ENCODE measurements around the gene ANTXR1. TPM values are rescaled to one million over a fixed set of nuclear protein-coding genes. Genes with fewer than 3 reads are reported as not detected.

The ANTXR1 gene
- polyA plus RNA-seq, 1 of the 3 experiments (the other 2 are of a cell fraction): 114 TPM

DNA sequence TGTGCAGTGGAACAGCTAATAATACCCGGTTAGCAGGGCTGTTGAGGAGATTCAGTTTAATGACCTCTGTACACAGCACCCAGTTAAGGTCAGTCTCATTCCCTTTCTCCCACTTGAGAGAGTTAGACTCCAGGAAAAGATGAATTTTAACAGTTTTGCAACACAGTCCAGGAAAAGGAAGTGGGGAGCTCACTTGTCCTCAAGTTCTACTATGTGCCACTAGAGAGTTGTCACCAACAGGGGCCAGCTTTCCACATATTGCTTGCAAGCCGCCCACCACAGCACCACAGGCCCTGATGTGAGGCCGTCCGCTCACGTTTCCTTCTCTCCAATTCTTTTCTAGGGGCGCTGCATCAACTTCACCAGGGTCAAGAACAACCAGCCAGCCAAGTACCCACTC lies 231.9 kb downstream of the ANTXR1 start:
- Histone ChIP-seq H3K4me3 (ENCODE audit: low read depth in 2 of 2, low read length in 1 of 2) (no peak overlapping the region), H3F3A (replicated peaks; ENCODE audit: insufficient read depth) (no peaks in the 10 kb centered on the region), H2AFZ (ENCODE audit: low read depth) (no peak overlapping the region), H3K27me3 (ENCODE audit: insufficient read depth) (no peaks in the 10 kb centered on the region), H4K20me1 (ENCODE audit: insufficient read depth) (no peaks in the 10 kb centered on the region), H3K4me1 (ENCODE audit: control insufficient read depth in 1 of 2, insufficient read depth in 2 of 2, low read depth in 1 of 2, low read length in 1 of 2) (peaks cover 0 to 9% of the 10 kb centered on the region in 2 experiments; a peak in 3 of 4 replicates), H3K9me3 (no peaks in the 10 kb centered on the region), H3K4me2 (no peak overlapping the region), H3K36me3 (replicated peaks in 1 of 2; ENCODE audit: control insufficient read depth in 1 of 2, insufficient read depth in 2 of 2, low read length in 1 of 2) (peaks cover 37 to 38% of the 10 kb centered on the region in 2 experiments), H3K79me2 (ENCODE audit: insufficient read depth) (no peaks in the 10 kb centered on the region), H3K9ac (no peak overlapping the region), H3K9me2 (no peaks in the 10 kb centered on the region), H3K27ac (ENCODE audit: low read depth in 2 of 2, low read length in 1 of 2) (no peak overlapping the region)
- POLR2A ChIA-PET: no interaction called here
- CTCF ChIA-PET: interaction anchor here (1.2 kb wide), 1 partner anchor 58 kb away, joined by 3 read pairs; no protein-coding TSS in a partner anchor
- no peak for TF ChIP-seq MXI1 (IDR thresholded peaks at IDR 0.05; ENCODE audit: low read depth, low read length)
- DNase-seq: no peak
- 96% methylated on average over 6 of the region's 6 CpGs for WGBS (ENCODE audit: low lambda C conversion rate)

DNA sequence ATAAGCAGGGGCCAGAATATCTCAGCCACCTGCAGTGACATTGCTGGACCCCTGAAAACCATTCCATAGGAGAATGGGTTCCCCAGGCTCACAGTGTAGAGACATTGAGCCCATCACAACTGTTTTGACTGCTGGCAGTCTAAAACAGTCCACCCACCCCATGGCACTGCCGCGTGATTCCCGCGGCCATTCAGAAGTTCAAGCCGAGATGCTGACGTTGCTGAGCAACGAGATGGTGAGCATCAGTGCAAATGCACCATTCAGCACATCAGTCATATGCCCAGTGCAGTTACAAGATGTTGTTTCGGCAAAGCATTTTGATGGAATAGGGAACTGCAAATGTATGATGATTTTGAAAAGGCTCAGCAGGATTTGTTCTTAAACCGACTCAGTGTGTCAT lies 234.6 kb downstream of the ANTXR1 start:
- H2AFZ ChIP-seq (ENCODE audit: low read depth): no peak overlapping the region
- peaks cover 0 to 19% of the 10 kb centered on the region in 2 experiments for H3K4me1 ChIP-seq (ENCODE audit: control insufficient read depth in 1 of 2, insufficient read depth in 2 of 2, low read depth in 1 of 2, low read length in 1 of 2)
- peaks cover 24 to 27% of the 10 kb centered on the region in 2 experiments for H3K36me3 ChIP-seq (replicated peaks in 1 of 2; ENCODE audit: control insufficient read depth in 1 of 2, insufficient read depth in 2 of 2, low read length in 1 of 2)
- no peak overlapping the region; a peak in 1 of 4 replicates for H3K27ac ChIP-seq (ENCODE audit: low read depth in 2 of 2, low read length in 1 of 2)
- no peak for DNase-seq
- H3K4me2 ChIP-seq: no peak overlapping the region
- H3K9me2 ChIP-seq: no peaks in the 10 kb centered on the region
- no peak overlapping the region for H3K9ac ChIP-seq
- no peaks in the 10 kb centered on the region for H4K20me1 ChIP-seq (ENCODE audit: insufficient read depth)
- H3K27me3 ChIP-seq (ENCODE audit: insufficient read depth): no peaks in the 10 kb centered on the region
- TF ChIP-seq, protein P1, sequence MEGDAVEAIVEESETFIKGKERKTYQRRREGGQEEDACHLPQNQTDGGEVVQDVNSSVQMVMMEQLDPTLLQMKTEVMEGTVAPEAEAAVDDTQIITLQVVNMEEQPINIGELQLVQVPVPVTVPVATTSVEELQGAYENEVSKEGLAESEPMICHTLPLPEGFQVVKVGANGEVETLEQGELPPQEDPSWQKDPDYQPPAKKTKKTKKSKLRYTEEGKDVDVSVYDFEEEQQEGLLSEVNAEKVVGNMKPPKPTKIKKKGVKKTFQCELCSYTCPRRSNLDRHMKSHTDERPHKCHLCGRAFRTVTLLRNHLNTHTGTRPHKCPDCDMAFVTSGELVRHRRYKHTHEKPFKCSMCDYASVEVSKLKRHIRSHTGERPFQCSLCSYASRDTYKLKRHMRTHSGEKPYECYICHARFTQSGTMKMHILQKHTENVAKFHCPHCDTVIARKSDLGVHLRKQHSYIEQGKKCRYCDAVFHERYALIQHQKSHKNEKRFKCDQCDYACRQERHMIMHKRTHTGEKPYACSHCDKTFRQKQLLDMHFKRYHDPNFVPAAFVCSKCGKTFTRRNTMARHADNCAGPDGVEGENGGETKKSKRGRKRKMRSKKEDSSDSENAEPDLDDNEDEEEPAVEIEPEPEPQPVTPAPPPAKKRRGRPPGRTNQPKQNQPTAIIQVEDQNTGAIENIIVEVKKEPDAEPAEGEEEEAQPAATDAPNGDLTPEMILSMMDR (IDR thresholded peaks at IDR 0.05): no peak
- TF ChIP-seq SMC3 (IDR thresholded peaks at IDR 0.05; ENCODE audit: low read depth, low read length): no peak
- TF ChIP-seq, protein P2, sequence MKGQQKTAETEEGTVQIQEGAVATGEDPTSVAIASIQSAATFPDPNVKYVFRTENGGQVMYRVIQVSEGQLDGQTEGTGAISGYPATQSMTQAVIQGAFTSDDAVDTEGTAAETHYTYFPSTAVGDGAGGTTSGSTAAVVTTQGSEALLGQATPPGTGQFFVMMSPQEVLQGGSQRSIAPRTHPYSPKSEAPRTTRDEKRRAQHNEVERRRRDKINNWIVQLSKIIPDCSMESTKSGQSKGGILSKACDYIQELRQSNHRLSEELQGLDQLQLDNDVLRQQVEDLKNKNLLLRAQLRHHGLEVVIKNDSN (IDR thresholded peaks at IDR 0.05; ENCODE audit: borderline replicate concordance, low read depth): no peak
- no peak for TF ChIP-seq POLR2AphosphoS5 (IDR thresholded peaks at IDR 0.05; ENCODE audit: low read depth, low read length)
- TF ChIP-seq JUND (IDR thresholded peaks at IDR 0.05): no peak
- TF ChIP-seq MEF2A (IDR thresholded peaks at IDR 0.05; ENCODE audit: borderline replicate concordance, low read depth): no peak
- TF ChIP-seq, protein P3, sequence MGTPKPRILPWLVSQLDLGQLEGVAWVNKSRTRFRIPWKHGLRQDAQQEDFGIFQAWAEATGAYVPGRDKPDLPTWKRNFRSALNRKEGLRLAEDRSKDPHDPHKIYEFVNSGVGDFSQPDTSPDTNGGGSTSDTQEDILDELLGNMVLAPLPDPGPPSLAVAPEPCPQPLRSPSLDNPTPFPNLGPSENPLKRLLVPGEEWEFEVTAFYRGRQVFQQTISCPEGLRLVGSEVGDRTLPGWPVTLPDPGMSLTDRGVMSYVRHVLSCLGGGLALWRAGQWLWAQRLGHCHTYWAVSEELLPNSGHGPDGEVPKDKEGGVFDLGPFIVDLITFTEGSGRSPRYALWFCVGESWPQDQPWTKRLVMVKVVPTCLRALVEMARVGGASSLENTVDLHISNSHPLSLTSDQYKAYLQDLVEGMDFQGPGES (IDR thresholded peaks at IDR 0.05; ENCODE audit: low read depth, low read length): no peak
- no peak for TF ChIP-seq FOSL2 (IDR thresholded peaks at IDR 0.05; ENCODE audit: borderline replicate concordance, low read depth)
- TF ChIP-seq ELF1 (IDR thresholded peaks at IDR 0.05): no peak
- TF ChIP-seq NRF1 (IDR thresholded peaks at IDR 0.05; ENCODE audit: low read depth, low read length): no peak
- TF ChIP-seq GATA2 (CRISPR knock-in tag; IDR thresholded peaks at IDR 0.05): no peak
- POLR2A ChIA-PET: no interaction called here
- no peak overlapping the region for H3K4me3 ChIP-seq (ENCODE audit: low read depth in 2 of 2, low read length in 1 of 2)
- no peaks in the 10 kb centered on the region for H3K9me3 ChIP-seq
- CTCF ChIA-PET: no interaction called here
- peaks cover 17% of the 10 kb centered on the region for H3F3A ChIP-seq (replicated peaks; ENCODE audit: insufficient read depth)
- 96% methylated on average over 9 of the region's 9 CpGs for WGBS (ENCODE audit: low lambda C conversion rate)
- H3K79me2 ChIP-seq (ENCODE audit: insufficient read depth): no peaks in the 10 kb centered on the region

Data from SK-N-SH (cell line).